Natural killer cell treated with Interleukin-12 subunit alpha and Interleukin-12 subunit beta and Interleukin-15 and Interleukin-18, amount 100 ng/mL, for 72 hours (primary cell): ENCODE results near the gene CD7. TPM values are rescaled to one million over a fixed set of nuclear protein-coding genes. Genes with fewer than 3 reads are reported as not detected.

Experiments used
- ATAC-seq, 2 donors: fragments of 150-1000 bp; cut with Tn5 transposase in 1 of 2; sonication (Bioruptor Pico), chemical (Tn5 transposase) in 1 of 2; 2 replicates each; pipeline ENCODE4 v1.10.0; 2021
- DNase-seq: peaks from one replicate; pipeline ENCODE4 v3.0.0; 2022; ENCODE audit warnings: low spot score
- H3K27ac Mint-ChIP-seq, 2 donors: 1 replicate in 1 of 2; 2 replicates in 1 of 2; pipeline ENCODE4 v1.8.0; 2022; ENCODE audit warnings: mixed read lengths in 2 of 2, mild to moderate bottlenecking in 1 of 2, moderate library complexity in 1 of 2
- H3K27me3 Mint-ChIP-seq, 2 donors: 1 replicate in 1 of 2; 2 replicates in 1 of 2; pipeline ENCODE4 v1.8.0; 2022; ENCODE audit warnings: mixed read lengths in 2 of 2
- H3K36me3 Mint-ChIP-seq: one replicate; pipeline ENCODE4 v1.8.0; 2022; ENCODE audit warnings: mixed read lengths
- H3K4me1 Mint-ChIP-seq, 2 donors: 1 replicate in 1 of 2; 2 replicates in 1 of 2; pipeline ENCODE4 v1.8.0; 2022; ENCODE audit warnings: low read depth in 2 of 2, mixed read lengths in 2 of 2, mild to moderate bottlenecking in 1 of 2
- H3K4me3 Mint-ChIP-seq: one replicate; pipeline ENCODE4 v1.8.0; 2022; ENCODE audit warnings: mixed read lengths
- H3K9me3 Mint-ChIP-seq: 2 replicates; pipeline ENCODE4 v1.8.0; 2022; ENCODE audit warnings: mixed read lengths
- total RNA-seq, 2 donors: library from RNA; stranded (reverse); gene quantifications; one replicate each; pipeline ENCODE4 v1.2.3, GENCODE V29; 2022

Gene CD7
- total RNA-seq, 2 donors from 2014 or later: 61.8 to 73.6 TPM

DNA sequence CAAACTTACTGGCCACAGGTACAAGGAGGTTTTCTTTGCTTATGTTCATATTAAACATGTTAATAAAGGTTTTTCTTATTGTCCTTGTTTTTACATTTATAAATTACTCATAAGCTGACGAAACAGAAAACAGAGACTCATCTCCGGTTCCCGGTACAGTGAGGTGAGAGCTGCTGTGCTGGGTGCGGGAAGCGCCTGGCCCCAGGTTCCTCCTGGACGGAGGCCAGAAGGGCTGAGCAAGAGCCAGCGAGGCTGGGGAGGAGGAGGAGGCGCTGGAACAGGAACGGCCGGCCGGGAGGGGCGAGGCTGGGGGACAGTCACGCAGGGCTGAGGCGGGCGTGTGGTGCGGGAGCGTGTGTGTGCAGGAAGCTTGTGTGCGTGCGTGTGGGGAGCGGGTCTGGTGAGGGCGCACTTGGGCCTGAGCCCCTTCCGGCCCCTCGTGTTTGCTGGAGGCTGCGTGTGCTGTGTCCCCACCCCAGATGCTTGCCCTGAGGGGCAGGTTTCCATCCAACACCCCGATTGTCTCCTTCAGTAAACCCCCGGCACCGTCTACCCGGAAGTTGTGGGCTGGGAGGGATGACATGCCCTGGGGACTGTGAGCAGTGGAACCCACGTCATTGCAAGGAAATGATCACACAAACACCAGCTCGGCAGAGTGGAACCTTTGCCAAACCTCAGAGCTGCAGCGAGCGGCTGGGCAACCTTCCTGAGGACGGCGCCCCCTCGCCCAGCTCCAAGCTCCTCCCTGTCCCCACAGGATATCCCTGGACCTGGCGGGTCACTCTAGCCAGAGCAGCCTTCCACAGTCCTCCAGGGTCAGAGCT is 19.5 kb downstream of the CD7 start:
- peak; percentile 97 for DNase-seq
- H3K4me1 Mint-ChIP-seq: peaks cover 65 to 68% of the 10 kb centered on the region in 2 donors
- peak overlapping the region; percentile 97 to 100 for H3K27ac Mint-ChIP-seq
- H3K36me3 Mint-ChIP-seq: no peaks in the 10 kb centered on the region
- peak overlapping the region; percentile 88 for H3K4me3 Mint-ChIP-seq
- no peaks in the 10 kb centered on the region for H3K27me3 Mint-ChIP-seq
- no peaks in the 10 kb centered on the region for H3K9me3 Mint-ChIP-seq
- peak; percentile 88 for ATAC-seq

DNA sequence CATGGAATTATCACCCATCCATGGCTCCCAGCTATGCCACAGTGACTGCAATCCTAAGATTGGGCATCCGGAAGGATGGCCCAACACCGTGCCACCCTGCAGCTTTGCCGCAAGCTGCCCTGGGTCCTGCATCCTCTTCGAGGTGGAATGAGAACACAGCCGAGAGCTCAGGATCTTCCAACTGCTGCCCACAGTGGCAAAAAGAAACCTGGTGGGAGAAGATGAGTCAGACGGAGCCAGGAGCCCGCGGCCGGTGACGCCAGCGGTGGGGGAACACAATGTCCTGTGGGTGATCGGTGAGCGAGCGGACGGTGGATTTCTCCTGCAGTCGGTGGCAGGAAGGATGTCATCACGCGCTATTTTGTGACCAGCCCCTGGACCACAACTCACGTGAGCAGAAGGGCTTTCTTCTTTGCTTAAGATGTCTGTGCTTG is 20.1 kb downstream of the CD7 start:
- ATAC-seq: peak; percentile 59 to 74
- Mint-ChIP-seq H3K4me1 (peaks cover 62 to 64% of the 10 kb centered on the region in 2 donors), H3K4me3 (peak overlapping the region; percentile 88), H3K9me3 (no peaks in the 10 kb centered on the region), H3K36me3 (no peaks in the 10 kb centered on the region), H3K27ac (peak overlapping the region; percentile 97 to 100), H3K27me3 (no peaks in the 10 kb centered on the region)
- DNase-seq: peak; percentile 97

DNA sequence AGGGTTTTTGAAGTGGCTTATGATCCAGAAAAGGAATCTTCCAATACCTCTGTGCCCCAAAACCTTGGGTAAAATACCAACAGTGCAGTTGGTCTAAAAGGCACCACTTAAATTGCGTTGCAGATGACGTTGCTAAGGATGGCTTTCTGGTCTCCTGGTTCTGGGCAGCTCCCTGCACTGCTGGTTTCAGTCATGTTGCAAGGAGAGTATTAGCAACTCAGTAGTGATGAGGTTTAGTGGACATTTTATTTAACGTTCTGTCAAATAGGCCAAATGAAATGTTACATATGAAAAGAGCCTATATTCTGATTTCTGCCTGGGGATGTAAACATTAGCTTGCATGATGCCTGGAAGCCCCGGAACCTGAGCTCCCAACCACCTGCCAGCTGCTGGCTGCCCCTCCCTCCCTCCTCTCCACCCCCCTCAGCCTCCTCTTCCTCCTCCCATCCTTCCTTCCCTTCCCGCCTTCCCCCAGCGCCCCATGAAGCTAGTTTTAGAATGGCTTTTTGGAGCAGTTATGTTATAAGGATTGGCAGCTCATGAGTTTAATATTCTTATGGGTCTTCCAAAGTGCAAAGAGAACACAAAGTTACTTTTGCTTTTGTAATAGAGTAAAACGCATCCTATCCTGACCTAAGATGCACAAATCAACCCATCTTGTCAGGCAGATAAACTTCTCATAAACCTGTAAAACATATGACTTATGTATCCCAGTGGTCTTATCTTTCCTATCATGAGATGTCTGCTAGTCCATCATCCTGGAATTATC is 20.7 kb downstream of the CD7 start:
- Mint-ChIP-seq H3K4me1 (peaks cover 58 to 59% of the 10 kb centered on the region in 2 donors), H3K27me3 (no peaks in the 10 kb centered on the region), H3K4me3 (peak overlapping the region; percentile 88), H3K36me3 (no peaks in the 10 kb centered on the region), H3K9me3 (no peaks in the 10 kb centered on the region), H3K27ac (peak overlapping the region; percentile 97 to 100)
- ATAC-seq: no peak
- no peak for DNase-seq

DNA sequence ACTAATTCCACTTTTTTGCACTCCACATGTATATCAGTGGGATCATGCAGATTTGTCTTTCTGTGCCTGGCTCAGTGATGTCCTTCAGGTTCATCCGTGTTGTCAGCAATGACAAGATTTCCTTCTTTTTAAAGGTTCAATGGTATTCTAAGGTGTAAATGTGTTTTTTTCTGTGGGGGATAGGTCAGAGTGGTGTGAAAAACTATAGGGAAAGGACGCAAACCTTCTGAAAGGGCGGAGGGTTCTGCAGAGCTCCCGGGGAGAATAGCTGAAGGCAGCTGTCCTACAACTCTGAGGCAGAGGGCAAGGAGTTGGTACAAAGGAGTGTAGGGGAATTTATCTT is 22.0 kb downstream of the CD7 start:
- peaks cover 48 to 53% of the 10 kb centered on the region in 2 donors for H3K4me1 Mint-ChIP-seq
- no peaks in the 10 kb centered on the region for H3K27me3 Mint-ChIP-seq
- peak overlapping the region in 1 of 2 donors; percentile 1 for H3K27ac Mint-ChIP-seq
- H3K9me3 Mint-ChIP-seq: no peaks in the 10 kb centered on the region
- DNase-seq (no peak), ATAC-seq (no peak)
- no peak overlapping the region for H3K4me3 Mint-ChIP-seq
- H3K36me3 Mint-ChIP-seq: no peaks in the 10 kb centered on the region

DNA sequence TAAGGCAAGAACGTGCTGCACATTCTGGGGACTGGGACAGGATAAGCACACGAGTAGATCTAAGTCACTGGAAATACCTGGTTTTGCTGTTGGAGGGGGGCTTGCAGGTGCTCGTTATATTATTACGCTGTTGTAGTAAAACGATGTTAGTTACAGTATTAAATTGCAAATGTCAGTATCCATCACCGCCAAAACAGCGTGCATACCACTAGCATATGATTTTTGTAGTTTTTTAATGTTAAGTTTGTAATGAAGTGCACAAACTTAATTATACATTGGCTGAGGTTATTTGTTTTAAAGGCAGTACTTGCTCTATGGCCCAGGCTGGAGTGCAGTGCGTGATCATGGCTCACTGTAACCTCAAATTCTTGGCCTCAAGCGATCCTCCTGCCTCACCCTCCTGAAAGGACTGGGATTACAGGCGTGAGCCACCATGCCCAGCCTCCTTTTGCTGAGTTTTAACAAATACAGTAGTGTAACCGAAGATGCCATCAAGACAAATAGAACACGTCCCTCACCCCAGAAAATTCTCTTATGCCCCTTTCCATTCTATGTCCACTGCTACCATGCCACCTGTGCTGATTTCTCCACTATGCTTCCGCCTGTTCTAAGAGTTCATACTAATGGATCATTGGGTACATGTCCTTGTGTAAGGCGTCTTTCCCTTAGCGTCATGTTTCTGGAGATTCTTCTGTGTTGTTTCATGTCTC is 23.2 kb downstream of the CD7 start:
- peaks cover 36 to 42% of the 10 kb centered on the region in 2 donors for H3K4me1 Mint-ChIP-seq
- DNase-seq: no peak
- no peaks in the 10 kb centered on the region for H3K9me3 Mint-ChIP-seq
- no peaks in the 10 kb centered on the region for H3K36me3 Mint-ChIP-seq
- H3K27me3 Mint-ChIP-seq: no peaks in the 10 kb centered on the region
- peak overlapping the region; percentile 25 for H3K4me3 Mint-ChIP-seq
- no peak for ATAC-seq
- peak overlapping the region; percentile 9 to 13 for H3K27ac Mint-ChIP-seq

DNA sequence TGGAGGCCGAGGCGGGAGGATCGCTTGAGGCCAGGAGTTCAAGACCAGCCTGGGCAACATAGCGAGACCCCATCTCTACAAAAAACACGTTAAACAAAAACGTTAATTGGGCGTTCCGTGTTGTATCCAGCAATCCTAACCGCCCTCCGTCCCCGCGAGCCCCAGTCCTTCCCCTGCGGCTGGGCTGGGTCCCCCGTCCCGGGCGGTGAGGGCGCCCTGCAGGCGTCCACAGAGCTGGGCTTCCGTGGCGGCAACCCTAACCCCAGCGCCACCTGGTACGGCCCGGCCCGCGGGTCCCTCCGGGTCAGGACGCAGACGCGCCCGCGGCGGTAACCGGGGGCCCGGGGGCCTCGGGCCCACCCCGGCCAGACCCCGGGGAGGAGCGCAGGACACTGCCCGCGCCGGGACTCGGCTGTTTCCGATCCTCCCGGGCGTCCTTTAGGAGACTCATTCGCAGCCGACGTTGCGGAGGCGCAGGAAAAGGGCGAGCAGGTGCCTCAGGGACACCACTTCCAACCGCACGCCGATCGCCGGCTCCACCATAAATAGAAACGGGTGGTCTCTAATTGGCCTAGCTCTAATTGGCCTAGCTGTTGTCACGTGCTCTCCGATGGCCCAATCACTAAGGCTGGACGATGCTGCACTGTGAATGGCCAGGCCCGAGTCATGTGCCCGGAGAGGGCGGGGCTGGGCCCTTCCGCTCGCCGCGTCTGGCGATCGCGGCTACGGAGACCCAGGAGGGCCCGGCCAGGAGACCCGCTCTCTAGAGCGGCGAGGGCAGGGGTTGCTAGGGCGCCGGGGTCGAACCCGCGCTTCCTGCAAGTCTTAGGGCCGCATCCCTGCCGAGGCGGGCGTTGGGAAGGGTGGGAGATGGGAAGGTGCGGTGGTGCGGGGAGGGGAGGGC is 24.9 kb downstream of the CD7 start:
- Mint-ChIP-seq H3K9me3 (no peaks in the 10 kb centered on the region), H3K4me1 (peaks cover 19 to 28% of the 10 kb centered on the region in 2 donors), H3K27ac (peak overlapping the region; percentile 62 to 63), H3K27me3 (no peaks in the 10 kb centered on the region), H3K36me3 (no peaks in the 10 kb centered on the region), H3K4me3 (peak overlapping the region; percentile 79)
- peak; percentile 97 for DNase-seq
- peak; percentile 97 for ATAC-seq

DNA sequence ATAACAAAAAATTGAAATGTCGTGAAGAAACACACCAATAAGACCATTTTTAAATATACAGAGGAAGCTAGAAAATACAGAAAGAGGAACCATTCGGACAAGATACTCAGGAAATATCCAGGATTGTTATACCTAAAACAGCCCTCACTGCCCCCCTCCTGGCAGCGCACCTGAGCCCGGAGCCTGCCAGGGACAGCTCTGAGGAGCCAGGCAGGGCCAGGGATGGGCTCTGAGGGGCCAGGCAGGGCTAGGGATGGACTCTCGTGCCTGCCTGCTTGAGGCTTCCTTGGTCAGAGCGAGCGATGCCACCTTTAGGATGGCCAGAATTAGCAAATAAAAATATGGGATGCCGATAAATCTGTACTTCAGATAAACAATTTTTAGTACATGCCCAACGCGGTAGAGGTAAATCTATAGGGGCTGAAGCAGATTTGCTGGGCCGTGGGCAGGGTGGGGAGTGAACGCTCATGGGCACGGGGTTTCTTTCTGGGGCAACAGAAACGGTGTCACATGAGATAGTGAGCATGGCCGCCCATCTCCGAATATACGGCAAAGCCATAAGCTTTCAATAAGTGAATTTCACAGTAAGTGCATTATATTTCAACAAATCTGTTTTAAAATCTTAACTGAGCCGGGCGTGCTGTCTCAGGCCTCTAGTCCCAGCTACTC is 25.7 kb downstream of the CD7 start:
- H3K4me3 Mint-ChIP-seq: peak overlapping the region; percentile 79
- H3K27me3 Mint-ChIP-seq: no peaks in the 10 kb centered on the region
- DNase-seq: no peak
- no peaks in the 10 kb centered on the region for H3K36me3 Mint-ChIP-seq
- ATAC-seq: no peak
- no peaks in the 10 kb centered on the region for H3K9me3 Mint-ChIP-seq
- H3K4me1 Mint-ChIP-seq: peaks cover 11 to 20% of the 10 kb centered on the region in 2 donors
- peak overlapping the region; percentile 62 to 65 for H3K27ac Mint-ChIP-seq

DNA sequence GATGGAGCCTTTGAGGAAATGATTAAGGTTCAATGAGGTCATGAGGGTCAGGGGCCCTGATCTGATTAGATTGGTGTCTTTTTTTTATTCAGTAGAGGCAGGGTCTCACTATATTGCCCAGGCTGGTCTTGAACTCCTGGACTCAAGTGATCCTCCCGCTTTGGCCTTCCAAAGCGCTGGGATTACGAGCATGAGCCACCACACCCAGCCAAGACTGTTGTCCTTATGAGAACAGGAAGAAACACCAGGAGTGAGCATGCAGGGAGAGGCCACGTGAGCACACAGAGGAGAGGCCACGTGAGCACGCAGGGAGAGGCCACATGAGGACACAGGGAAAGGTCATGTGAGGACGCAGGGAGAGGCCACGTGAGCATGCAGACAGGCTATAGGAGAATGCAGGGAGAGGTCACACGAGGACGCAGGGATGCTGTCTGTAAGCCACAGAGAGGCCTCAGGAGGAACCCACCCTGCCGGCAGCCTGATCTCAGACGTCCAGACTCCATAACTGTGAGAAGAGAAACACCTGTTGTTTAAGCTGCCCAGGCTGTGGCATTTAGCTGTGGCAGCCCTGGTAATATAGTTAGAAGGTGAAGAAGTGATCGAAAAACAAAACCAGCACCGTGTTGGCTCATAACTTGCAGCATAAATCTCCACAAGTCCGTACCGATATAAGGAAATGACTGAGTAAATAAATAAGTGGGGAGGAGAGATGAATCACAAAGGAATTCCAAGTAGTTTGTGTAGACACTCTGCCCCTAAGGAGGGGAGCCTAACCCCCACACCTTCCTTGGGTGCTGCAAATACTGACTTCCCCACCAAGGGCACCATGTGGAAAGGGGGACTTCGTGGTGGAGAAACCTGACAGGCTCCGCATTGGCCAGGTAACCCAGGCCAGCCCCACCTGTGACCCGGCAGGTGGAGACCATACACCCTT is 29.3 kb downstream of the CD7 start:
- no peak overlapping the region for H3K27ac Mint-ChIP-seq
- no peaks in the 10 kb centered on the region for H3K9me3 Mint-ChIP-seq
- H3K4me1 Mint-ChIP-seq: peaks cover 7 to 11% of the 10 kb centered on the region in 2 donors
- H3K27me3 Mint-ChIP-seq: no peaks in the 10 kb centered on the region
- no peak for DNase-seq
- no peaks in the 10 kb centered on the region for H3K36me3 Mint-ChIP-seq
- ATAC-seq: no peak
- no peak overlapping the region for H3K4me3 Mint-ChIP-seq

DNA sequence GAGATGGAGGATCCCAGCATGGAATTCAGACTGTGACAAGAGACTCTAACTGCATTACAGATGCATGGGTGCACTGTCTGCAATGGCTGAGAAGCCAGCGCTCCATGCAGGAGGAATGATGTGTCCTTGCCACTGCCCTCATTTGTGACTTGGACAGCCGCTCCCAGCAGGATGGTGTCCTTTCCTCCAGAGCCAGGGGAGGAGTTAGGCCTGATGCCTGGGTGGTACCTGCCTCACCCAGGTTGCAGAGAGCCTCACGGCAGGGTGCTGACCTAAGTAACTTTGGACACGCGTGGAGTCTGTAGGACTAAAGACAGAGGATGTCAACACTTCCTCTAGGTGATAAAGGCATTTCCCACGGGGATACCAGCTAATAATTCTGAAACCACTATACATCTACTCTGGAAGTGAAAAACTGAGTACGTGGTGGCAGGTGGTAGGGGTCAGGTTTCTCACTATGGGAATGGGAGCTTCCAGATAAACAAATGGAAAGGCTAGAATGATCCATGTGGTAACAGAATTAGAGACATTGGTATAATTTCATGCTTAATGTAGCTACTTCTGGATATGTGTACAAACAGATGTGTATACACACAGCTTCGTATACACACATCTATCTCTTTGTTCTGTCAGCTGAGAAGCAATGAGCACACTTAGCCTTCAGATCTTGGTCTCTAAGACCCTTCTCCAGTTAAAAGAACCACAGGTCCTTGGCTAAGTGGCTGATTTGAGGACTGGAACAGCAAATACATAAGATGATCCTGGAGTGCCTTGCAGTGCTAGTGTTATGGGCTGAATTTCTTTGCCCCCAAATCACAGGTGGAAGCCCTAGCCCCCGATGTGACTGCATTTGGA is 30.2 kb downstream of the CD7 start:
- no peaks in the 10 kb centered on the region for H3K9me3 Mint-ChIP-seq
- H3K36me3 Mint-ChIP-seq: no peaks in the 10 kb centered on the region
- no peak overlapping the region for H3K27ac Mint-ChIP-seq
- ATAC-seq: no peak
- peaks cover 8 to 11% of the 10 kb centered on the region in 2 donors for H3K4me1 Mint-ChIP-seq
- no peak for DNase-seq
- no peaks in the 10 kb centered on the region for H3K27me3 Mint-ChIP-seq
- no peak overlapping the region for H3K4me3 Mint-ChIP-seq

DNA sequence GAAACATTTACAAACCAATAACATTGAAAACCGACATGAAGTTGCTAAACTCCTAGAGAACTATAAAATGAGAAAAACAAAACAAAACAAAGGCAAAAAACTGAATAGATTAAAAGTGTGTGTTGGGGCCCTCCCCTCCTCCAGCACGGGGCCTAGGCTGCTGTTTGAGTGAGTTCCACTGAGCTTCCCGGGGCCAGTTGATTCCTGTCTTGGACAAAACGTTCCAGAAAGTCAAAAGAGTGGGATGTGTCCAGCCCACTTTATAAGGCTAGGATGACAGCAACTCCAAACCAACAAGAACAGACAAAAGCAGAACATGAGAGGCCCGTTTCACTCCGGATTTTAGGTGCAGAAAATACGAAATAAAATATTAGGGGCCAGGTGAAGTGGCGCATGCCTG is 32.3 kb downstream of the CD7 start:
- ATAC-seq: no peak
- DNase-seq: no peak
- H3K4me3 Mint-ChIP-seq: no peak overlapping the region
- no peaks in the 10 kb centered on the region for H3K36me3 Mint-ChIP-seq
- no peak overlapping the region for H3K27ac Mint-ChIP-seq
- no peaks in the 10 kb centered on the region for H3K27me3 Mint-ChIP-seq
- H3K4me1 Mint-ChIP-seq: peaks cover 16 to 23% of the 10 kb centered on the region in 2 donors
- no peaks in the 10 kb centered on the region for H3K9me3 Mint-ChIP-seq

DNA sequence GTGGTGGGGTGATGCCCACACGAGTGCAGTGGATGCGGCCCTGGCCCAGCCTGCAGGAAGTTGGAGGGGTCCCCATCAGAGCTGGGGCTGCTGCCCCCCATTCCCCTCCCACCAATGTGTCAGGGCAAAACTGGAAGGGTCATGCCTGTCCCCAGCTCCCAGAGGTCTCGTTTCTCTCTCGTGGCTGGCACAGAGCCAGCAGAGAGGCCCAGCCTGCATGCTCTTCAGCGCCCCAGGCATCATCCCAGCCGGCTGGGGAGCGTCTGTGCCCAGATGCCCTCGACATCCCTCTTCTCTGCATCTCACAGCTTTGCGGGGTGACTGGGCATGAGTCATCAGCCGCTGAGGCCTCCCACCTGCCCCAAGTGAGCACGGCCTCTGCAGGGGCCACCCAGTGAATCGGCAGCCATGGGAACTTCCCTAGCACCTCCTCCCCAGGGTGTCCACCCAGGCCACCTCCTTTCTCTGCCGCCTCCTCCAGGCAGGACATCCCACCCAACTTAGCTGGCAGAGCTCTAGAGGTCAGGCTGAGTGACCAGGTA is 34.1 kb downstream of the CD7 start:
- no peaks in the 10 kb centered on the region for H3K9me3 Mint-ChIP-seq
- H3K36me3 Mint-ChIP-seq: no peaks in the 10 kb centered on the region
- ATAC-seq (peak; percentile 69 to 74), DNase-seq (no peak)
- H3K4me1 Mint-ChIP-seq: peaks cover 19 to 23% of the 10 kb centered on the region in 2 donors
- peak overlapping the region; percentile 41 for H3K4me3 Mint-ChIP-seq
- peak overlapping the region in 1 of 2 donors; percentile 70 for H3K27ac Mint-ChIP-seq
- H3K27me3 Mint-ChIP-seq: no peaks in the 10 kb centered on the region
